Esophagus squamous epithelium (tissue), 4 donors: ENCODE measurements around the gene RBX1.
"Not testable (repeated sequence)": the region's sequence is repeated elsewhere in the genome, so short reads cannot be mapped to it uniquely, and the experiment has no call there.

Experiments used
- POLR2A ChIP-seq, 4 donors: fragments of 450-650 bp; IDR thresholded peaks; one replicate each; pipeline ENCODE4 v1.6.1; 2017; ENCODE audit warnings: antibody characterized with exemption in 4 of 4, mild to moderate bottlenecking in 4 of 4, moderate library complexity in 3 of 4
- TF ChIP-seq, protein P1 (sequence below), 6 experiments: fragments of 450-650 bp in 4 of 6; fragments of 200-600 bp in 2 of 6; sonication (generic) in 2 of 6; IDR thresholded peaks; one replicate each; pipeline ENCODE4 v1.5.1; 2016 to 2019; ENCODE audit warnings: antibody characterized with exemption in 6 of 6, mild to moderate bottlenecking in 4 of 6, moderate library complexity in 4 of 6

DNA sequence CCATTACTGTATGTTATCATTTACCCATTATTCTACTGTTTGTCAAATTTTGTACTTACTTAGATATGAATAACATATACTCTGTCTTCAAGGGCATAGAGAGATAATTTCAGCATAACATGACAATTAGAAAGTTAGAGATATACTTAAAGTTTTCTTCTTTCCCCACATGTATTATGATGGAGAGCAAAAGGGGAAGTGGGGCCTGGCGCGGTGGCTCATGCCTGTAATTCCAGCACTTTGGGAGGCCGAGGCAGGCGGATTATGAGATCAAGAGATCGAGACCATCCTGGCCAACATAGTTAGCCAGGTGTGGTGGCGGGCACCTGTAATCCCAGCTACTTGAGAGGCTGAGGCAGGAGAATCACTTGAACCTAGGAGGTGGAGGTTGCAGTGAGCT, 38.2 kb upstream of the RBX1 start:
- TF ChIP-seq, protein P1, sequence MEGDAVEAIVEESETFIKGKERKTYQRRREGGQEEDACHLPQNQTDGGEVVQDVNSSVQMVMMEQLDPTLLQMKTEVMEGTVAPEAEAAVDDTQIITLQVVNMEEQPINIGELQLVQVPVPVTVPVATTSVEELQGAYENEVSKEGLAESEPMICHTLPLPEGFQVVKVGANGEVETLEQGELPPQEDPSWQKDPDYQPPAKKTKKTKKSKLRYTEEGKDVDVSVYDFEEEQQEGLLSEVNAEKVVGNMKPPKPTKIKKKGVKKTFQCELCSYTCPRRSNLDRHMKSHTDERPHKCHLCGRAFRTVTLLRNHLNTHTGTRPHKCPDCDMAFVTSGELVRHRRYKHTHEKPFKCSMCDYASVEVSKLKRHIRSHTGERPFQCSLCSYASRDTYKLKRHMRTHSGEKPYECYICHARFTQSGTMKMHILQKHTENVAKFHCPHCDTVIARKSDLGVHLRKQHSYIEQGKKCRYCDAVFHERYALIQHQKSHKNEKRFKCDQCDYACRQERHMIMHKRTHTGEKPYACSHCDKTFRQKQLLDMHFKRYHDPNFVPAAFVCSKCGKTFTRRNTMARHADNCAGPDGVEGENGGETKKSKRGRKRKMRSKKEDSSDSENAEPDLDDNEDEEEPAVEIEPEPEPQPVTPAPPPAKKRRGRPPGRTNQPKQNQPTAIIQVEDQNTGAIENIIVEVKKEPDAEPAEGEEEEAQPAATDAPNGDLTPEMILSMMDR (IDR thresholded peaks at IDR 0.05), result not testable (repeated sequence)
- TF ChIP-seq POLR2A (IDR thresholded peaks at IDR 0.05), result not testable (repeated sequence)
